ENCODE data around the gene EHD4. TPM values are rescaled to one million over a fixed set of nuclear protein-coding genes. Genes with fewer than 3 reads are reported as not detected.

Gene EHD4
- total and polyA plus RNA-seq, 12 donors = 23.4 to 62.7 (median 43.2) TPM

GRCh38 chr15:41887161-41887560 lies 85.2 kb downstream of the EHD4 start:
- no peaks in the 10 kb centered on the region for H3K36me3 ChIP-seq
- 96 to 97% methylated on average over 10 of the region's 10 CpGs for WGBS, 2 donors

GRCh38 chr15:41886741-41887140 lies 85.6 kb downstream of the EHD4 start:
- no peak for TF ChIP-seq CTCF (IDR thresholded peaks at IDR 0.05)
- Histone ChIP-seq H3K27me3 (peaks cover 0 to 8% (median 0%) of the 10 kb centered on the region in 7 donors), H3K4me1 (peaks cover 2 to 20% (median 14%) of the 10 kb centered on the region in 9 donors), H3K27ac (no peak overlapping the region), H3K36me3 (no peaks in the 10 kb centered on the region), H3K9me3 (no peaks in the 10 kb centered on the region), H3K4me3 (no peak overlapping the region)
- intact Hi-C loops (cut with DNase I) = no loop called here
- no peak for ATAC-seq
- 94 to 96% methylated on average over 7 of the region's 7 CpGs for WGBS, 2 donors
- no peak for DNase-seq

More at GRCh38 chr15:41887161-41887560, 85.2 kb downstream of the EHD4 start:
- TF ChIP-seq CTCF (IDR thresholded peaks at IDR 0.05) = no peak
- H3K27ac ChIP-seq = no peak overlapping the region
- no peak for DNase-seq
- H3K4me1 ChIP-seq = peaks cover under 1 to 20% (median 12%) of the 10 kb centered on the region in 9 donors
- H3K9me3 ChIP-seq = no peaks in the 10 kb centered on the region
- no peak for ATAC-seq
- intact Hi-C loops (cut with DNase I) = no loop called here
- H3K4me3 ChIP-seq = no peak overlapping the region
- peaks cover 0 to 4% (median 0%) of the 10 kb centered on the region in 7 donors for H3K27me3 ChIP-seq

- ATAC-seq (no peak), DNase-seq (no peak)
- no peaks in the 10 kb centered on the region for H3K9me3 ChIP-seq
- no peak overlapping the region for H3K27ac ChIP-seq
- H3K27me3 ChIP-seq = peaks cover 0 to 16% (median 0%) of the 10 kb centered on the region in 7 donors
- 96 to 97% methylated on average over 14 of the region's 14 CpGs for WGBS, 2 donors
- intact Hi-C loops (cut with DNase I) = no loop called here
- TF ChIP-seq CTCF (IDR thresholded peaks at IDR 0.05) = no peak
- no peaks in the 10 kb centered on the region for H3K36me3 ChIP-seq
- peaks cover 3 to 26% (median 18%) of the 10 kb centered on the region in 9 donors for H3K4me1 ChIP-seq
- no peak overlapping the region for H3K4me3 ChIP-seq
Measured at GRCh38 chr15:41885841-41886240, 86.5 kb downstream of the EHD4 start.

GRCh38 chr15:41885321-41885720 lies 87.0 kb downstream of the EHD4 start:
- H3K36me3 ChIP-seq = no peaks in the 10 kb centered on the region
- no peak overlapping the region for H3K27ac ChIP-seq
- no peak for TF ChIP-seq CTCF (IDR thresholded peaks at IDR 0.05)
- H3K27me3 ChIP-seq = peaks cover 0 to 16% (median 0%) of the 10 kb centered on the region in 7 donors
- no peak overlapping the region for H3K4me3 ChIP-seq
- DNase-seq (no peak), ATAC-seq (no peak)
- peaks cover 3 to 26% (median 18%) of the 10 kb centered on the region in 9 donors for H3K4me1 ChIP-seq
- no peaks in the 10 kb centered on the region for H3K9me3 ChIP-seq
- intact Hi-C loops (cut with DNase I) = no loop called here
